GM10248 (cell line): ENCODE results near the gene GNB1.
"Not testable (repeated sequence)": the region's sequence is repeated elsewhere in the genome, so short reads cannot be mapped to it uniquely, and the experiment has no call there.

Experiments
- CTCF ChIA-PET: fragments of 300-600 bp; sonication (Branson Sonifier 250); formaldehyde crosslinking; extraction: SDS; loops from one replicate; lab custom pipeline; 2021; ENCODE audit warnings: antibody characterized with exemption; lab: Yijun Ruan, JAX
- POLR2A ChIA-PET: fragments of 350-650 bp; sonication (Branson Sonifier 250); formaldehyde crosslinking; extraction: SDS; loops from one replicate; lab custom pipeline; 2020; ENCODE audit warnings: antibody characterized with exemption; lab: Yijun Ruan, JAX
- DNase-seq: peaks from one replicate; pipeline ENCODE4 v3.0.0; 2012; ENCODE audit errors: extremely low spot score
- CTCF ChIP-seq: IDR thresholded peaks from 2 replicates; pipeline ENCODE4 v1.5.1; 2012; ENCODE audit warnings: mild to moderate bottlenecking, low read depth; ENCODE audit errors: extremely low read depth, missing control alignments, control extremely low read depth

GNB1 gene

GRCh38 chr1:1755852-1756251 is 135.0 kb downstream of the GNB1 start:
- CTCF ChIA-PET, result interaction anchor here (2.5 kb wide), 1 partner anchor 21 kb away, joined by 7 read pairs; no protein-coding TSS in a partner anchor
- POLR2A ChIA-PET, result no interaction called here
- no peak for TF ChIP-seq CTCF
- no peak for DNase-seq

GRCh38 chr1:1755426-1755825 is 135.5 kb downstream of the GNB1 start:
- DNase-seq, result no peak
- TF ChIP-seq CTCF, result no peak
- ChIA-PET CTCF (interaction anchor here (0.8 to 2.5 kb wide), 2 partner anchors 22 to 75 kb away, joined by 3 to 7 read pairs; no protein-coding TSS in a partner anchor), POLR2A (interaction anchor here (0.6 kb wide), 1 partner anchor 131 kb away, joined by 3 read pairs; no protein-coding TSS in a partner anchor)

GRCh38 chr1:1754051-1754815 is 136.7 kb downstream of the GNB1 start:
- TF ChIP-seq CTCF, result no peak
- CTCF ChIA-PET, result no interaction called here
- DNase-seq, result no peak
- POLR2A ChIA-PET, result no interaction called here

- CTCF ChIA-PET, result no interaction called here
- no peak for TF ChIP-seq CTCF
- POLR2A ChIA-PET, result no interaction called here
- DNase-seq, result no peak
Measured at GRCh38 chr1:1753607-1754005, 137.3 kb downstream of the GNB1 start.

- POLR2A ChIA-PET, result no interaction called here
- CTCF ChIA-PET, result interaction anchor here (1.2 kb wide), 1 partner anchor 153 kb away, joined by 3 read pairs; no protein-coding TSS in a partner anchor
- no peak for DNase-seq
- TF ChIP-seq CTCF, result no peak
Measured at GRCh38 chr1:1752636-1753606, 138.0 kb downstream of the GNB1 start.

GRCh38 chr1:1752190-1752589 is 138.7 kb downstream of the GNB1 start:
- POLR2A ChIA-PET, result no interaction called here

GRCh38 chr1:1749941-1750340 is 140.9 kb downstream of the GNB1 start:
- DNase-seq, POLR2A ChIA-PET, CTCF ChIA-PET: not testable (repeated sequence)

More at GRCh38 chr1:1752190-1752589, 138.7 kb downstream of the GNB1 start:
- TF ChIP-seq CTCF, result no peak
- CTCF ChIA-PET, result interaction anchor here (1.2 kb wide), 1 partner anchor 154 kb away, joined by 3 read pairs; no protein-coding TSS in a partner anchor
- DNase-seq, result no peak
